Smooth muscle cell (in vitro differentiated cells): ENCODE data around the gene IBTK. TPM values are rescaled to one million over a fixed set of nuclear protein-coding genes. Genes with fewer than 3 reads are reported as not detected.

ENCODE experiments used
- DNase-seq: peaks from one replicate; lab custom pipeline; 2025; ENCODE audit not compliant: unreplicated experiment; lab: John Stamatoyannopoulos, UW
- H2AFZ ChIP-seq: fragments of 200-600 bp; sonication (generic); 2 replicates; pipeline ENCODE4 v1.6.0; 2016; ENCODE audit warnings: antibody characterized with exemption, low read depth, mild to moderate bottlenecking
- H3F3A ChIP-seq: fragments of 200-600 bp; sonication (generic); 2 replicates; pipeline ENCODE4 v1.6.0; 2017; ENCODE audit warnings: antibody characterized with exemption, low read depth
- H3K27ac ChIP-seq: fragments of 200-600 bp; sonication (generic); 2 replicates; pipeline ENCODE4 v1.5.1; 2016; ENCODE audit warnings: low read depth, mild to moderate bottlenecking
- H3K27me3 ChIP-seq: fragments of 200-600 bp; sonication (generic); 2 replicates; pipeline ENCODE4 v1.6.1; 2016; ENCODE audit warnings: low read depth, mild to moderate bottlenecking
- H3K36me3 ChIP-seq: fragments of 200-600 bp; sonication (generic); 2 replicates; pipeline ENCODE4 v1.5.1; 2016; ENCODE audit warnings: low read depth
- H3K4me1 ChIP-seq: fragments of 200-600 bp; sonication (generic); 2 replicates; pipeline ENCODE4 v1.5.1; 2016; ENCODE audit warnings: low read depth
- H3K4me2 ChIP-seq: fragments of 200-600 bp; sonication (generic); 2 replicates; pipeline ENCODE4 v1.6.0; 2016; ENCODE audit warnings: mild to moderate bottlenecking
- H3K4me3 ChIP-seq: fragments of 200-600 bp; sonication (generic); 2 replicates; pipeline ENCODE4 v1.5.1; 2016; ENCODE audit warnings: mild to moderate bottlenecking
- H3K79me2 ChIP-seq: fragments of 200-600 bp; sonication (generic); 2 replicates; pipeline ENCODE4 v1.6.0; 2016; ENCODE audit warnings: low read depth, mild to moderate bottlenecking
- H3K9ac ChIP-seq: fragments of 200-600 bp; sonication (generic); 2 replicates; pipeline ENCODE4 v1.6.0; 2016; ENCODE audit warnings: low read depth
- H3K9me3 ChIP-seq: fragments of 200-600 bp; sonication (generic); replicated peaks from 2 replicates; pipeline ENCODE4 v1.5.1; 2016; ENCODE audit warnings: low read depth
- H4K20me1 ChIP-seq: fragments of 200-600 bp; sonication (generic); 2 replicates; pipeline ENCODE4 v1.6.0; 2016; ENCODE audit warnings: low read depth
- WGBS: methylation state at CpG from one replicate; pipeline ENCODE4 v1.1.7; 2016; ENCODE audit warnings: low lambda C conversion rate; 5-methylcytosine and 5-hydroxymethylcytosine counted together
- polyA plus RNA-seq: library from polyadenylated mRNA; unstranded; fragments of >200 nt; fragmentation: Nextera tagmentation; extraction: Ambion mirVana; gene quantifications from 2 replicates; pipeline ENCODE4 v1.2.1, GENCODE V29; 2016
- total RNA-seq: library from RNA; depleted of rRNA; stranded (reverse); fragments of >200 nt; gene quantifications from 2 replicates; pipeline ENCODE4 v1.2.3, GENCODE V29; 2014
- TF ChIP-seq, protein P1 (sequence below): fragments of 200-600 bp; sonication (generic); IDR thresholded peaks from 2 replicates; pipeline ENCODE4 v1.5.1; 2017; ENCODE audit warnings: borderline replicate concordance, mild to moderate bottlenecking, antibody characterized with exemption; ENCODE audit not compliant: insufficient read depth, poor library complexity, severe bottlenecking

Gene IBTK
- total and polyA plus RNA-seq, 2 experiments from 2014 or later: 21.6 to 50.7 TPM

GRCh38 chr6:82268301-82268846 lies 20.8 kb upstream of the IBTK start:
- Histone ChIP-seq H3K27me3 (no peaks in the 10 kb centered on the region), H3K4me2 (no peak overlapping the region), H3K9me3 (no peaks in the 10 kb centered on the region), H2AFZ (no peak overlapping the region), H3K36me3 (no peaks in the 10 kb centered on the region), H3K27ac (no peak overlapping the region), H3K4me3 (no peak overlapping the region), H4K20me1 (no peaks in the 10 kb centered on the region), H3K4me1 (peaks cover 7% of the 10 kb centered on the region), H3K9ac (no peak overlapping the region), H3F3A (no peaks in the 10 kb centered on the region), H3K79me2 (no peaks in the 10 kb centered on the region)
- WGBS: 89% methylated on average over 2 of the region's 2 CpGs
- TF ChIP-seq, protein P1, sequence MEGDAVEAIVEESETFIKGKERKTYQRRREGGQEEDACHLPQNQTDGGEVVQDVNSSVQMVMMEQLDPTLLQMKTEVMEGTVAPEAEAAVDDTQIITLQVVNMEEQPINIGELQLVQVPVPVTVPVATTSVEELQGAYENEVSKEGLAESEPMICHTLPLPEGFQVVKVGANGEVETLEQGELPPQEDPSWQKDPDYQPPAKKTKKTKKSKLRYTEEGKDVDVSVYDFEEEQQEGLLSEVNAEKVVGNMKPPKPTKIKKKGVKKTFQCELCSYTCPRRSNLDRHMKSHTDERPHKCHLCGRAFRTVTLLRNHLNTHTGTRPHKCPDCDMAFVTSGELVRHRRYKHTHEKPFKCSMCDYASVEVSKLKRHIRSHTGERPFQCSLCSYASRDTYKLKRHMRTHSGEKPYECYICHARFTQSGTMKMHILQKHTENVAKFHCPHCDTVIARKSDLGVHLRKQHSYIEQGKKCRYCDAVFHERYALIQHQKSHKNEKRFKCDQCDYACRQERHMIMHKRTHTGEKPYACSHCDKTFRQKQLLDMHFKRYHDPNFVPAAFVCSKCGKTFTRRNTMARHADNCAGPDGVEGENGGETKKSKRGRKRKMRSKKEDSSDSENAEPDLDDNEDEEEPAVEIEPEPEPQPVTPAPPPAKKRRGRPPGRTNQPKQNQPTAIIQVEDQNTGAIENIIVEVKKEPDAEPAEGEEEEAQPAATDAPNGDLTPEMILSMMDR: no peak
- DNase-seq: no peak

DNA sequence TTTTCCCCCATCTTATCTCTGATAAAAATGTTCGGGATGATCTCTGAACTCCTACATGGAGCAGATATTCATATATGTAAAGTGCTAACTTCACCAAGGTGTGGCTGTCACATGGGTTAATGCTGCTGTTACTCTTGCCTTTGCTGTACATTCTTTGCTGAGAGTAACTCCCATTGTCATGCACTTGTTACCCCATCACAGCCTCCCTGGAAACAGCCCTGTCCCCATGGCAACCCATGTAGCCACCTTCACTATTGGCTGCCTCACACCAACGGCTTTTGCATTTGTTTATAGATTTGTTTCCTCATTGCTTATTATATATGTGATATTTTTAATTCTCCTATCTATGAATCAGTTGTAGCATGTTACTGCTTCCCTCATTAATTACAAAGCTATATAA lies 17.3 kb upstream of the IBTK start:
- H3K4me2 ChIP-seq: no peak overlapping the region
- no peak overlapping the region for H3K9ac ChIP-seq
- TF ChIP-seq, protein P1: no peak
- H3K27ac ChIP-seq: no peak overlapping the region
- H3K9me3 ChIP-seq: no peaks in the 10 kb centered on the region
- DNase-seq: no peak
- no peaks in the 10 kb centered on the region for H3F3A ChIP-seq
- H3K4me3 ChIP-seq: no peak overlapping the region
- 89% methylated on average over 2 of the region's 2 CpGs for WGBS
- H4K20me1 ChIP-seq: no peaks in the 10 kb centered on the region
- no peaks in the 10 kb centered on the region for H3K36me3 ChIP-seq
- peaks cover 20% of the 10 kb centered on the region for H3K4me1 ChIP-seq
- H3K27me3 ChIP-seq: no peaks in the 10 kb centered on the region
- H3K79me2 ChIP-seq: no peaks in the 10 kb centered on the region
- H2AFZ ChIP-seq: no peak overlapping the region

GRCh38 chr6:82264321-82264720 lies 16.8 kb upstream of the IBTK start:
- Histone ChIP-seq H2AFZ (no peak overlapping the region), H3K4me2 (no peak overlapping the region), H3K79me2 (no peaks in the 10 kb centered on the region), H3F3A (no peaks in the 10 kb centered on the region), H3K9ac (no peak overlapping the region), H3K27ac (no peak overlapping the region), H3K4me1 (peaks cover 20% of the 10 kb centered on the region), H3K9me3 (no peaks in the 10 kb centered on the region), H3K27me3 (no peaks in the 10 kb centered on the region), H3K36me3 (no peaks in the 10 kb centered on the region), H3K4me3 (no peak overlapping the region), H4K20me1 (no peaks in the 10 kb centered on the region)
- TF ChIP-seq, protein P1: no peak
- DNase-seq: no peak

- Histone ChIP-seq H3F3A (no peaks in the 10 kb centered on the region), H3K27ac (no peak overlapping the region), H2AFZ (no peak overlapping the region), H3K4me2 (no peak overlapping the region), H3K4me3 (no peak overlapping the region), H3K27me3 (no peaks in the 10 kb centered on the region), H3K4me1 (peaks cover 20% of the 10 kb centered on the region), H3K9me3 (no peaks in the 10 kb centered on the region), H3K79me2 (no peaks in the 10 kb centered on the region), H3K36me3 (no peaks in the 10 kb centered on the region), H4K20me1 (no peaks in the 10 kb centered on the region), H3K9ac (no peak overlapping the region)
- no peak for DNase-seq
- WGBS: 91% methylated on average over 3 of the region's 3 CpGs
- TF ChIP-seq, protein P1: no peak
Measured at GRCh38 chr6:82263916-82264315, 16.4 kb upstream of the IBTK start.
